ENCODE measurements around the gene SLCO3A1. TPM values are rescaled to one million over a fixed set of nuclear protein-coding genes. Genes with fewer than 3 reads are reported as not detected.

The SLCO3A1 gene
- total RNA-seq, 4 donors from 2014 or later, result 23.1 to 62.8 (median 35.1) TPM

DNA sequence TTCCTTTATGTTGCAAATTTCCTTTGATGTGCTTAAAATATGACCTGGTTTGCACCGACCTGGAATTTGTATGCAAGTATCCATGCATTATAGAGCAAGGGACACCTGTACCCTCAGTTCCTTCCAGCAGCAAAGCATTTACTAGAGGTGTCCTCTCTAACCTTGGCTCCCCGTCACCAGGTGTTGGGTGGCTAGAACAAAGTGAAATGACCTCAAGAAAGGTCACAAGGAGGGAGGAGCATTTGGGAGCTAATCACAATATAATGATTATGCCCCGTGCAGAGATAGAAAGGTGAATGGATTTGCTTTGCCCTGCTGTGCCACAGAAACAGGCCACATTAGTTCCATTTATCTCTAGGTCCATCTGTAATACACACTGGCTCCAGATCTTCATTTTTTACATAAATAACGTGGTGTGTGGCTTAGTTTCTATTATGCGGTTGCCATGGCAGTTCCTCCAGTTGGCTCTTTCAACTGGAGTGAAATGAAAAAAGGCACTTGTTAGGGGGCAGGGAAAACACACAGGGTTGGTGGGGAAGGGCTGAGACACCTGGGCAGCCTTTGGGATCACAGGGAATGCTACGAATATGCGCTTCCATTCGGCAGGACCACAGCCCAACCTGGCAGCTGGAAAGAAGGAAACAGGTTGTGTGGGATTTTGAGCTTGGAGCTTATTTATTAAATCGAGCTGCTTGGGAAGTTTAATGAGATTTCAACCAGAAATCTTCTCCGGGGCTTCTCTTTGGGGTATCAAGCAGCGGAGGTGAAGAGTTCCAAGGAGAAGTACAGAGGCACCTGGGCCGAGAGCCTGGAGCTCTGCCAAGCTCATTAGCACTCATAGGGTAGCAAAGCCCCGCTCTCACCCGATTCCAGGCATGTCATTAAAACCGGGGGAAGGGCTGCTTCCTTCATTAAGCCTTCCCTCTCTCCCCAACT is 306.7 kb downstream of the SLCO3A1 start:
- no peak for DNase-seq (ENCODE audit: low spot score in 2 of 2)
- no peak overlapping the region for H3K4me3 ChIP-seq (ENCODE audit: low read depth, poor library complexity, severe bottlenecking)
- no peak for TF ChIP-seq CTCF (IDR thresholded peaks at IDR 0.05)
- no peak for TF ChIP-seq POLR2A (IDR thresholded peaks at IDR 0.05)
- intact Hi-C loops (cut with DNase I; ENCODE audit: low total_unique reads), result no loop called here
- 69 to 72% methylated on average over 15 of the region's 15 CpGs for WGBS, 2 donors

- 94 to 96% methylated on average over 6 of the region's 6 CpGs for WGBS, 2 donors
- H3K4me3 ChIP-seq (ENCODE audit: low read depth, poor library complexity, severe bottlenecking), result no peak overlapping the region
- TF ChIP-seq POLR2A (IDR thresholded peaks at IDR 0.05), result no peak
- no peak for TF ChIP-seq CTCF (IDR thresholded peaks at IDR 0.05)
- intact Hi-C loops (cut with DNase I; ENCODE audit: low total_unique reads), result no loop called here
- DNase-seq (ENCODE audit: low spot score in 2 of 2), result no peak
Measured at GRCh38 chr15:92161039-92161670, 307.6 kb downstream of the SLCO3A1 start.

GRCh38 chr15:92162657-92163056 is 309.1 kb downstream of the SLCO3A1 start:
- no peak for TF ChIP-seq CTCF (IDR thresholded peaks at IDR 0.05)
- TF ChIP-seq POLR2A (IDR thresholded peaks at IDR 0.05), result no peak
- WGBS, 2 donors, result 89 to 94% methylated on average over 17 of the region's 17 CpGs
- H3K4me3 ChIP-seq (ENCODE audit: low read depth, poor library complexity, severe bottlenecking), result no peak overlapping the region
- intact Hi-C loops (cut with DNase I; ENCODE audit: low total_unique reads), result no loop called here
- no peak for DNase-seq (ENCODE audit: low spot score in 2 of 2)

GRCh38 chr15:92163641-92164040 is 310.1 kb downstream of the SLCO3A1 start:
- WGBS, 2 donors, result 75 to 80% methylated on average over 10 of the region's 10 CpGs
- no peak for TF ChIP-seq POLR2A (IDR thresholded peaks at IDR 0.05)
- no peak for TF ChIP-seq CTCF (IDR thresholded peaks at IDR 0.05)
- DNase-seq (ENCODE audit: low spot score in 2 of 2), result no peak
- intact Hi-C loops (cut with DNase I; ENCODE audit: low total_unique reads), result no loop called here
- H3K4me3 ChIP-seq (ENCODE audit: low read depth, poor library complexity, severe bottlenecking), result no peak overlapping the region

GRCh38 chr15:92164327-92165000 is 311.0 kb downstream of the SLCO3A1 start:
- intact Hi-C loops (cut with DNase I; ENCODE audit: low total_unique reads), result no loop called here
- no peak for DNase-seq (ENCODE audit: low spot score in 2 of 2)
- H3K4me3 ChIP-seq (ENCODE audit: low read depth, poor library complexity, severe bottlenecking), result no peak overlapping the region
- no peak for TF ChIP-seq POLR2A (IDR thresholded peaks at IDR 0.05)
- WGBS, 2 donors, result 89 to 94% methylated on average over 10 of the region's 10 CpGs

GRCh38 chr15:92165001-92165346 is 311.5 kb downstream of the SLCO3A1 start:
- DNase-seq (ENCODE audit: low spot score in 2 of 2), result no peak
- 68 to 91% methylated on average over 4 of the region's 4 CpGs for WGBS, 2 donors
- TF ChIP-seq CTCF (IDR thresholded peaks at IDR 0.05) (no peak), POLR2A (IDR thresholded peaks at IDR 0.05) (no peak)
- no peak overlapping the region for H3K4me3 ChIP-seq (ENCODE audit: low read depth, poor library complexity, severe bottlenecking)
- intact Hi-C loops (cut with DNase I; ENCODE audit: low total_unique reads), result no loop called here
